ENCODE measurements around the gene KIAA0513. TPM values are rescaled to one million over a fixed set of nuclear protein-coding genes. Genes with fewer than 3 reads are reported as not detected.

The KIAA0513 gene
- total and polyA plus RNA-seq, 2 donors (not counting 1 experiment from before 2014, with no cell fraction given), result 1.1 to 2.1 TPM

GRCh38 chr16:85065099-85065498, 37.5 kb downstream of the KIAA0513 start:
- Mint-ChIP-seq H3K4me3 (no peak overlapping the region), H3K4me1 (peaks cover 6% of the 10 kb centered on the region), H3K27me3 (peaks cover 21% of the 10 kb centered on the region), H3K27ac (no peak overlapping the region), H3K9me3 (ENCODE audit: insufficient read depth) (no peaks in the 10 kb centered on the region)
- H3K4me3 ChIP-seq (ENCODE audit: control extremely low read depth in 1 of 5, extremely low read depth in 1 of 5, insufficient read depth in 1 of 5, low read depth in 2 of 5, low read length in 4 of 5), result no peak overlapping the region
- no peak overlapping the region for H3K9ac ChIP-seq (ENCODE audit: low read length)
- no peak overlapping the region for H3K27ac ChIP-seq (ENCODE audit: low read length in 2 of 2)
- no peaks in the 10 kb centered on the region for H3K9me3 ChIP-seq (ENCODE audit: control extremely low read depth in 1 of 3, control insufficient read depth in 2 of 3, insufficient read depth in 1 of 3, low read length in 2 of 3)
- POLR2A ChIA-PET, result no interaction called here
- no peak overlapping the region for H3K4me2 ChIP-seq (replicated peaks; ENCODE audit: low read depth, low read length, poor library complexity, severe bottlenecking)
- no peaks in the 10 kb centered on the region for H3K36me3 ChIP-seq (replicated peaks in 1 of 2; ENCODE audit: control extremely low read depth in 1 of 2, control insufficient read depth in 1 of 2, extremely low read depth in 1 of 2, insufficient read depth in 2 of 2, low read length in 1 of 2)
- no peak for ATAC-seq (ENCODE audit: low read depth)
- intact Hi-C loops (cut with micrococcal nuclease), result no loop called here
- H3K79me2 ChIP-seq (ENCODE audit: control insufficient read depth, insufficient read depth, low read length), result no peaks in the 10 kb centered on the region
- TF ChIP-seq, protein P1, sequence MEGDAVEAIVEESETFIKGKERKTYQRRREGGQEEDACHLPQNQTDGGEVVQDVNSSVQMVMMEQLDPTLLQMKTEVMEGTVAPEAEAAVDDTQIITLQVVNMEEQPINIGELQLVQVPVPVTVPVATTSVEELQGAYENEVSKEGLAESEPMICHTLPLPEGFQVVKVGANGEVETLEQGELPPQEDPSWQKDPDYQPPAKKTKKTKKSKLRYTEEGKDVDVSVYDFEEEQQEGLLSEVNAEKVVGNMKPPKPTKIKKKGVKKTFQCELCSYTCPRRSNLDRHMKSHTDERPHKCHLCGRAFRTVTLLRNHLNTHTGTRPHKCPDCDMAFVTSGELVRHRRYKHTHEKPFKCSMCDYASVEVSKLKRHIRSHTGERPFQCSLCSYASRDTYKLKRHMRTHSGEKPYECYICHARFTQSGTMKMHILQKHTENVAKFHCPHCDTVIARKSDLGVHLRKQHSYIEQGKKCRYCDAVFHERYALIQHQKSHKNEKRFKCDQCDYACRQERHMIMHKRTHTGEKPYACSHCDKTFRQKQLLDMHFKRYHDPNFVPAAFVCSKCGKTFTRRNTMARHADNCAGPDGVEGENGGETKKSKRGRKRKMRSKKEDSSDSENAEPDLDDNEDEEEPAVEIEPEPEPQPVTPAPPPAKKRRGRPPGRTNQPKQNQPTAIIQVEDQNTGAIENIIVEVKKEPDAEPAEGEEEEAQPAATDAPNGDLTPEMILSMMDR (IDR thresholded peaks at IDR 0.05), result no peak
- TF ChIP-seq EZH2 (IDR thresholded peaks at IDR 0.05; ENCODE audit: borderline replicate concordance, insufficient read depth, low read depth, low read length, poor library complexity, severe bottlenecking), result no peak
- H4K20me1 ChIP-seq (ENCODE audit: control insufficient read depth, insufficient read depth, low read length, poor library complexity, severe bottlenecking), result no peaks in the 10 kb centered on the region
- 90% methylated on average over 11 of the region's 13 CpGs for WGBS (ENCODE audit: insufficient coverage)
- no peak for DNase-seq
- no peak overlapping the region for H2AFZ ChIP-seq (ENCODE audit: insufficient read depth, low read depth, low read length, poor library complexity, severe bottlenecking)
- no peaks in the 10 kb centered on the region for H3K27me3 ChIP-seq (replicated peaks in 1 of 4; ENCODE audit: control extremely low read depth in 1 of 4, control insufficient read depth in 3 of 4, insufficient read depth in 4 of 4, low read length in 3 of 4)
- CTCF ChIA-PET, result no interaction called here
- H3K4me1 ChIP-seq (ENCODE audit: control insufficient read depth in 2 of 2, insufficient read depth in 2 of 2, low read length in 2 of 2), result peaks cover 5 to 10% of the 10 kb centered on the region in 2 donors

- intact Hi-C loops (cut with micrococcal nuclease), result no loop called here
- 90% methylated on average over 11 of the region's 12 CpGs for WGBS (ENCODE audit: insufficient coverage)
- H3K27ac ChIP-seq (ENCODE audit: low read length in 2 of 2), result no peak overlapping the region
- ChIA-PET POLR2A (no interaction called here), CTCF (no interaction called here)
- peaks cover 6% of the 10 kb centered on the region for H3K4me1 Mint-ChIP-seq
- TF ChIP-seq, protein P1 (IDR thresholded peaks at IDR 0.05), result no peak
- no peak for TF ChIP-seq EZH2 (IDR thresholded peaks at IDR 0.05; ENCODE audit: borderline replicate concordance, insufficient read depth, low read depth, low read length, poor library complexity, severe bottlenecking)
- H3K27me3 Mint-ChIP-seq, result peaks cover 16% of the 10 kb centered on the region
- DNase-seq (no peak), ATAC-seq (ENCODE audit: low read depth) (no peak)
- no peak overlapping the region for H3K4me3 Mint-ChIP-seq
- H3K27me3 ChIP-seq (replicated peaks in 1 of 4; ENCODE audit: control extremely low read depth in 1 of 4, control insufficient read depth in 3 of 4, insufficient read depth in 4 of 4, low read length in 3 of 4), result no peaks in the 10 kb centered on the region
- no peak overlapping the region for H3K4me2 ChIP-seq (replicated peaks; ENCODE audit: low read depth, low read length, poor library complexity, severe bottlenecking)
- no peaks in the 10 kb centered on the region for H3K79me2 ChIP-seq (ENCODE audit: control insufficient read depth, insufficient read depth, low read length)
- H2AFZ ChIP-seq (ENCODE audit: insufficient read depth, low read depth, low read length, poor library complexity, severe bottlenecking), result no peak overlapping the region
- no peaks in the 10 kb centered on the region for H3K9me3 ChIP-seq (ENCODE audit: control extremely low read depth in 1 of 3, control insufficient read depth in 2 of 3, insufficient read depth in 1 of 3, low read length in 2 of 3)
- no peak overlapping the region for H3K27ac Mint-ChIP-seq
- H3K4me1 ChIP-seq (ENCODE audit: control insufficient read depth in 2 of 2, insufficient read depth in 2 of 2, low read length in 2 of 2), result peaks cover 5 to 8% of the 10 kb centered on the region in 2 donors
- no peak overlapping the region for H3K4me3 ChIP-seq (ENCODE audit: control extremely low read depth in 1 of 5, extremely low read depth in 1 of 5, insufficient read depth in 1 of 5, low read depth in 2 of 5, low read length in 4 of 5)
- no peaks in the 10 kb centered on the region for H4K20me1 ChIP-seq (ENCODE audit: control insufficient read depth, insufficient read depth, low read length, poor library complexity, severe bottlenecking)
- H3K9me3 Mint-ChIP-seq (ENCODE audit: insufficient read depth), result no peaks in the 10 kb centered on the region
- H3K9ac ChIP-seq (ENCODE audit: low read length), result no peak overlapping the region
- no peaks in the 10 kb centered on the region for H3K36me3 ChIP-seq (replicated peaks in 1 of 2; ENCODE audit: control extremely low read depth in 1 of 2, control insufficient read depth in 1 of 2, extremely low read depth in 1 of 2, insufficient read depth in 2 of 2, low read length in 1 of 2)
These were observed 38.8 kb downstream of the KIAA0513 start for GRCh38 chr16:85066346-85066885.
